B cell (primary cell): ENCODE results near the gene MEN1. TPM values are rescaled to one million over a fixed set of nuclear protein-coding genes. Genes with fewer than 3 reads are reported as not detected.

ENCODE experiments used
- ATAC-seq: fragments of 200-7000 bp; cut with Tn5 transposase; one replicate; pipeline ENCODE4 v1.10.0; 2021; ENCODE audit warnings: low read depth, mild to moderate bottlenecking, moderate number of reproducible peaks, moderate library complexity
- CTCF ChIA-PET: fragments of 350-600 bp; sonication (Branson Sonifier 250); formaldehyde crosslinking; loops from one replicate; lab custom pipeline; 2021; ENCODE audit warnings: antibody characterized with exemption, inconsistent platforms; lab: Charles Lee
- POLR2A ChIA-PET: fragments of 350-600 bp; sonication (Branson Sonifier 250); formaldehyde crosslinking; loops from one replicate; lab custom pipeline; 2021; ENCODE audit warnings: antibody characterized with exemption; lab: Charles Lee
- DNase-seq: peaks from one replicate; pipeline ENCODE4 v3.0.0; 2013
- H2AFZ ChIP-seq: 2 replicates; pipeline ENCODE4 v1.6.1; 2012; ENCODE audit warnings: mild to moderate bottlenecking, low read depth, low read length; ENCODE audit not compliant: insufficient read depth, poor library complexity, severe bottlenecking
- H3K27ac ChIP-seq, 2 donors: 1 replicate in 1 of 2; 2 replicates in 1 of 2; pipeline ENCODE4 v1.5.1; 2012 to 2013; ENCODE audit warnings: low read length in 2 of 2, mild to moderate bottlenecking in 2 of 2, moderate library complexity in 1 of 2
- H3K27me3 ChIP-seq, 4 experiments: fragments of 200-600 bp in 1 of 4; sonication (generic) in 1 of 4; replicated peaks in 1 of 4; 1 replicate in 2 of 4; 2 replicates in 2 of 4; pipeline versions ENCODE4 v1.6.1 to v1.7.0; 2013 to 2016; ENCODE audit warnings: low read length in 3 of 4, mild to moderate bottlenecking in 2 of 4, mixed read lengths in 1 of 4, moderate library complexity in 1 of 4; ENCODE audit not compliant: insufficient read depth in 4 of 4, control insufficient read depth in 3 of 4; ENCODE audit errors: control extremely low read depth in 1 of 4
- H3K36me3 ChIP-seq, 2 experiments: replicated peaks in 1 of 2; 1 replicate in 1 of 2; 2 replicates in 1 of 2; pipeline versions ENCODE4 v1.6.1 to v1.7.1; 2013; ENCODE audit warnings: low read length in 1 of 2; ENCODE audit not compliant: insufficient read depth in 2 of 2, control insufficient read depth in 1 of 2; ENCODE audit errors: control extremely low read depth in 1 of 2, extremely low read depth in 1 of 2
- H3K4me1 ChIP-seq, 2 donors: fragments of 200-600 bp in 1 of 2; sonication (generic) in 1 of 2; 1 replicate in 1 of 2; 2 replicates in 1 of 2; pipeline versions ENCODE4 v1.5.1 to v1.6.1; 2013 to 2017; ENCODE audit warnings: low read length in 2 of 2; ENCODE audit not compliant: control insufficient read depth in 2 of 2, insufficient read depth in 2 of 2
- H3K4me2 ChIP-seq: replicated peaks from 2 replicates; pipeline ENCODE3; 2012; ENCODE audit warnings: mild to moderate bottlenecking, low read depth, low read length; ENCODE audit not compliant: poor library complexity, severe bottlenecking
- H3K4me3 ChIP-seq, 5 experiments: fragments of 200-600 bp in 1 of 5; sonication (generic) in 1 of 5; 1 replicate in 3 of 5; 2 replicates in 2 of 5; pipeline versions ENCODE4 v1.5.1 to v1.7.0; 2011 to 2016; ENCODE audit warnings: low read length in 4 of 5, mild to moderate bottlenecking in 4 of 5, low read depth in 2 of 5, control low read depth in 1 of 5, moderate library complexity in 1 of 5; ENCODE audit not compliant: insufficient read depth in 1 of 5; ENCODE audit errors: control extremely low read depth in 1 of 5, extremely low read depth in 1 of 5
- H3K79me2 ChIP-seq: fragments of 200-600 bp; sonication (generic); one replicate; pipeline ENCODE4 v1.6.0; 2016; ENCODE audit warnings: low read length; ENCODE audit not compliant: control insufficient read depth, insufficient read depth
- H3K9ac ChIP-seq: fragments of 200-600 bp; sonication (generic); 2 replicates; pipeline ENCODE4 v1.6.1; 2017; ENCODE audit warnings: mild to moderate bottlenecking, low read length, moderate library complexity
- H3K9me3 ChIP-seq, 3 donors: one replicate each; pipeline versions ENCODE4 v1.6.1 to v1.7.1; 2013; ENCODE audit warnings: low read length in 2 of 3; ENCODE audit not compliant: control insufficient read depth in 2 of 3, insufficient read depth in 1 of 3; ENCODE audit errors: control extremely low read depth in 1 of 3
- H4K20me1 ChIP-seq: 2 replicates; pipeline ENCODE4 v1.6.0; 2012; ENCODE audit warnings: mild to moderate bottlenecking, low read length; ENCODE audit not compliant: insufficient read depth, control insufficient read depth, poor library complexity, severe bottlenecking
- H3K27ac Mint-ChIP-seq: one replicate; pipeline ENCODE4 v1.8.0; 2021; ENCODE audit warnings: mixed read lengths
- H3K27me3 Mint-ChIP-seq: one replicate; pipeline ENCODE4 v1.8.0; 2021; ENCODE audit warnings: mixed read lengths
- H3K4me1 Mint-ChIP-seq: one replicate; pipeline ENCODE4 v1.8.0; 2021; ENCODE audit warnings: mixed read lengths
- H3K4me3 Mint-ChIP-seq: one replicate; pipeline ENCODE4 v1.8.0; 2021; ENCODE audit warnings: mixed read lengths
- H3K9me3 Mint-ChIP-seq: one replicate; pipeline ENCODE4 v1.8.0; 2022; ENCODE audit warnings: mixed read lengths; ENCODE audit not compliant: insufficient read depth
- EZH2 ChIP-seq: IDR thresholded peaks from 2 replicates; pipeline ENCODE4 v1.6.1; 2012; ENCODE audit warnings: borderline replicate concordance, low read depth, mild to moderate bottlenecking, moderate library complexity, low read length; ENCODE audit not compliant: insufficient read depth, poor library complexity, severe bottlenecking
- WGBS: methylation state at CpG from one replicate; pipeline ENCODE4 v1.1.5; 2013; ENCODE audit warnings: missing lambda C conversion rate; ENCODE audit not compliant: insufficient coverage; 5-methylcytosine and 5-hydroxymethylcytosine counted together
- intact Hi-C: fragments of 100-400 bp; cut with micrococcal nuclease; formaldehyde crosslinking; loops from one replicate; pipeline ENCODE4 v1.10.0; 2022
- polyA plus RNA-seq: library from polyadenylated mRNA; depleted of rRNA; stranded (reverse); fragments of >200 nt; gene quantifications from 2 replicates; pipeline ENCODE4 v1.2.3, GENCODE V29; 2012
- total RNA-seq, 2 donors: library from RNA; stranded (reverse); fragments of 120-200 nt in 1 of 2; gene quantifications; 1 replicate in 1 of 2; 2 replicates in 1 of 2; pipeline versions ENCODE4 v1.2.3 to v1.2.4, GENCODE V29; 2013 to 2022
- TF ChIP-seq, protein P1 (sequence below): fragments of 200-600 bp; IDR thresholded peaks from one replicate; pipeline ENCODE4 v1.8.0; 2022; ENCODE audit warnings: antibody characterized with exemption, mild to moderate bottlenecking

MEN1 gene
- total and polyA plus RNA-seq, 2 donors (not counting 1 experiment from before 2014, with no cell fraction given) = 48.2 to 68.5 TPM

DNA sequence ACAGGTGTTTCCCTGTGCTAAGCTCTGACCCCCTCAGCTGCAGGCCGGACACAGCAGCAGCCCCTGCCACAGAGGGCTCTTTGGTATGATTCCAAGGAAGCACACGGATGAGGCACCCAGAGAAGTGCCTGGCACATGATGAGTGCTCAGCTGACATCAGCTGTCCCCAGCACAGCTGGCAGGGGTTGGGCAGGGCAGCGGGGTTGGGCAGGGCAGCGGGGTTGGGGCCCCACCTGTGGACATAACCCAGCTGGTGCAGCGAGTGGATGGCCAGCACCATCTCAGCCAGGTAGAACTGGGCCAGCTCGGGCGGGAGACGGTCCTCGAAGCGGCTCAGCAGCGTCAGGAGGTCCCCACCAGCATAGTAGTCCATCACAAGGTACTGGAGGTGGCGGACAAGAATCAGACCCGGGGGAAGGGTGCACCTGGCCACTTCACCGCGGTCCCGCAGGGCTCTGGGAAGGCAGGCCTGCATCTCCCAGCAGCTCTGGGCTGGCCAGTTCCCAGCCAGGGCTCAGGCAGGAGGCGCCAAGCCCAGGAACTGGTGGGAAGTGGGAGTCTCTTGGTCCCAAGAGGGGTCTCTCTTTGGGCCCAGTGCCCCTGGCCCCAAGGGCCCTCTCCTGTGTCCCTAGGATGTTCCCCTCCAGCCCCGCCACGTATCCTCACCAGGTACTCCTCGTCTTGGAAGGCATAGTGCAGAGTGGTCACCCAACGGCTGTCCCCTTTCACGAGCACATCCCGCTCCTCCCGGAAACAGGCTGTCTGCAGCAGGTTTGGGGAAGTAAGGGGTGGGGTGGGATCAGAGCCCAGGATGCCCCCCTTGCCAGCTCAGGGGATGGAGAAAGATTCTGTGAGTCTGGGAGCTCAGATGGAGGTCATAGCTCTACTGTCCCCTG, 29.8 kb upstream of the MEN1 start:
- Histone ChIP-seq H3K79me2 (peaks cover 13% of the 10 kb centered on the region), H3K27me3 (no peaks in the 10 kb centered on the region), H3K9ac (no peak overlapping the region), H3K4me2 (no peak overlapping the region), H3K9me3 (no peaks in the 10 kb centered on the region), H3K4me3 (no peak overlapping the region), H3K4me1 (peaks cover 6 to 17% of the 10 kb centered on the region in 2 donors), H3K36me3 (no peaks in the 10 kb centered on the region), H4K20me1 (no peaks in the 10 kb centered on the region), H2AFZ (no peak overlapping the region), H3K27ac (no peak overlapping the region)
- CTCF ChIA-PET = interaction anchor here (0.8 to 0.9 kb wide), 2 partner anchors 21 to 53 kb away, joined by 3 read pairs; no protein-coding TSS in a partner anchor
- no peaks in the 10 kb centered on the region for H3K9me3 Mint-ChIP-seq
- POLR2A ChIA-PET = interaction anchor here (0.5 to 0.6 kb wide), 2 partner anchors 33 to 256 kb away, joined by 4 to 5 read pairs; no protein-coding TSS in a partner anchor
- 94% methylated on average over 24 of the region's 24 CpGs for WGBS
- no peaks in the 10 kb centered on the region for H3K27me3 Mint-ChIP-seq
- intact Hi-C loops = loop anchor here (10.0 kb wide), 1 partner anchor 95 kb away; the partner anchor contains the start of gene RASGRP2
- no peak for TF ChIP-seq EZH2
- TF ChIP-seq, protein P1, sequence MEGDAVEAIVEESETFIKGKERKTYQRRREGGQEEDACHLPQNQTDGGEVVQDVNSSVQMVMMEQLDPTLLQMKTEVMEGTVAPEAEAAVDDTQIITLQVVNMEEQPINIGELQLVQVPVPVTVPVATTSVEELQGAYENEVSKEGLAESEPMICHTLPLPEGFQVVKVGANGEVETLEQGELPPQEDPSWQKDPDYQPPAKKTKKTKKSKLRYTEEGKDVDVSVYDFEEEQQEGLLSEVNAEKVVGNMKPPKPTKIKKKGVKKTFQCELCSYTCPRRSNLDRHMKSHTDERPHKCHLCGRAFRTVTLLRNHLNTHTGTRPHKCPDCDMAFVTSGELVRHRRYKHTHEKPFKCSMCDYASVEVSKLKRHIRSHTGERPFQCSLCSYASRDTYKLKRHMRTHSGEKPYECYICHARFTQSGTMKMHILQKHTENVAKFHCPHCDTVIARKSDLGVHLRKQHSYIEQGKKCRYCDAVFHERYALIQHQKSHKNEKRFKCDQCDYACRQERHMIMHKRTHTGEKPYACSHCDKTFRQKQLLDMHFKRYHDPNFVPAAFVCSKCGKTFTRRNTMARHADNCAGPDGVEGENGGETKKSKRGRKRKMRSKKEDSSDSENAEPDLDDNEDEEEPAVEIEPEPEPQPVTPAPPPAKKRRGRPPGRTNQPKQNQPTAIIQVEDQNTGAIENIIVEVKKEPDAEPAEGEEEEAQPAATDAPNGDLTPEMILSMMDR = no peak
- no peak overlapping the region for H3K4me3 Mint-ChIP-seq
- ATAC-seq = no peak
- peaks cover 9% of the 10 kb centered on the region for H3K4me1 Mint-ChIP-seq
- no peak for DNase-seq
- H3K27ac Mint-ChIP-seq = no peak overlapping the region

GRCh38 chr11:64839335-64839734, 29.0 kb upstream of the MEN1 start:
- ATAC-seq = no peak
- 96% methylated on average over 12 of the region's 13 CpGs for WGBS
- Histone ChIP-seq H3K27ac (no peak overlapping the region), H3K4me3 (no peak overlapping the region), H3K9me3 (no peaks in the 10 kb centered on the region), H3K9ac (no peak overlapping the region), H2AFZ (no peak overlapping the region), H3K4me1 (peaks cover 6 to 12% of the 10 kb centered on the region in 2 donors), H3K27me3 (no peaks in the 10 kb centered on the region), H3K79me2 (peaks cover 13% of the 10 kb centered on the region), H3K36me3 (no peaks in the 10 kb centered on the region), H4K20me1 (no peaks in the 10 kb centered on the region), H3K4me2 (no peak overlapping the region)
- TF ChIP-seq, protein P1 = no peak
- TF ChIP-seq EZH2 = no peak
- POLR2A ChIA-PET = no interaction called here
- Mint-ChIP-seq H3K27ac (no peak overlapping the region), H3K9me3 (no peaks in the 10 kb centered on the region), H3K27me3 (no peaks in the 10 kb centered on the region), H3K4me1 (peaks cover 6% of the 10 kb centered on the region), H3K4me3 (no peak overlapping the region)
- DNase-seq = no peak
- CTCF ChIA-PET = interaction anchor here (0.9 kb wide), 1 partner anchor 53 kb away, joined by 3 read pairs; no protein-coding TSS in a partner anchor
- intact Hi-C loops = no loop called here
